Common myeloid progenitor, CD34-positive (primary cell): ENCODE measurements around the gene MAP2K3.
"Not testable (repeated sequence)": the region's sequence is repeated elsewhere in the genome, so short reads cannot be mapped to it uniquely, and the experiment has no call there.

Experiments
- CTCF ChIA-PET: fragments of 350-600 bp; sonication (Branson Sonifier 250); formaldehyde crosslinking; loops from one replicate; lab custom pipeline; 2021; ENCODE audit warnings: antibody characterized with exemption; lab: Charles Lee
- POLR2A ChIA-PET: fragments of 350-600 bp; sonication (Branson Sonifier 250); formaldehyde crosslinking; loops from one replicate; lab custom pipeline; 2021; ENCODE audit warnings: antibody characterized with exemption; lab: Charles Lee
- DNase-seq, 3 donors: peaks; one replicate each; pipeline versions ENCODE4 v3.0.0 to v3.0.0-alpha.2; 2013
- H3K27ac ChIP-seq, 2 experiments: 1 replicate in 1 of 2; 2 replicates in 1 of 2; pipeline ENCODE4 v1.7.0; 2013; ENCODE audit warnings: inconsistent platforms in 2 of 2, low read length in 2 of 2, mild to moderate bottlenecking in 2 of 2, low read depth in 1 of 2, moderate library complexity in 1 of 2; ENCODE audit not compliant: severe bottlenecking in 2 of 2, insufficient read depth in 1 of 2, poor library complexity in 1 of 2
- H3K27me3 ChIP-seq, 5 experiments: replicated peaks in 2 of 5; 1 replicate in 3 of 5; 2 replicates in 2 of 5; pipeline versions ENCODE4 v1.6.1 to v1.7.0; 2013; ENCODE audit warnings: low read length in 4 of 5, mild to moderate bottlenecking in 2 of 5, moderate library complexity in 2 of 5, inconsistent platforms in 1 of 5; ENCODE audit not compliant: insufficient read depth in 5 of 5, control insufficient read depth in 4 of 5
- H3K36me3 ChIP-seq, 4 experiments: 1 replicate in 2 of 4; 2 replicates in 2 of 4; pipeline versions ENCODE4 v1.6.1 to v1.7.0; 2013; ENCODE audit warnings: low read length in 3 of 4, control low read depth in 1 of 4, mild to moderate bottlenecking in 1 of 4; ENCODE audit not compliant: control insufficient read depth in 4 of 4, insufficient read depth in 4 of 4
- H3K4me1 ChIP-seq, 4 experiments: 1 replicate in 3 of 4; 2 replicates in 1 of 4; pipeline versions ENCODE4 v1.6.1 to v1.7.1; 2013; ENCODE audit warnings: low read length in 3 of 4, mild to moderate bottlenecking in 3 of 4, control low read depth in 1 of 4, inconsistent platforms in 1 of 4, moderate library complexity in 1 of 4; ENCODE audit not compliant: control insufficient read depth in 4 of 4, insufficient read depth in 4 of 4; ENCODE audit errors: control extremely low read depth in 1 of 4
- H3K4me3 ChIP-seq, 7 experiments: 1 replicate in 4 of 7; 2 replicates in 3 of 7; pipeline versions ENCODE4 v1.5.1 to v1.7.0; 2013; ENCODE audit warnings: mild to moderate bottlenecking in 7 of 7, low read length in 6 of 7, moderate library complexity in 6 of 7, inconsistent platforms in 2 of 7, low read depth in 2 of 7, control low read depth in 1 of 7; ENCODE audit not compliant: insufficient read depth in 4 of 7, control insufficient read depth in 1 of 7; ENCODE audit errors: extremely low read depth in 1 of 7
- H3K9me3 ChIP-seq, 5 experiments: 1 replicate in 4 of 5; 2 replicates in 1 of 5; pipeline versions ENCODE4 v1.6.1 to v1.7.1; 2013; ENCODE audit warnings: low read length in 4 of 5, mild to moderate bottlenecking in 2 of 5, inconsistent platforms in 1 of 5, low read depth in 1 of 5, moderate library complexity in 1 of 5; ENCODE audit not compliant: control insufficient read depth in 4 of 5, insufficient read depth in 2 of 5; ENCODE audit errors: control extremely low read depth in 1 of 5
- WGBS: methylation state at CpG from one replicate; pipeline ENCODE4 v1.1.5; 2013; ENCODE audit not compliant: insufficient coverage; 5-methylcytosine and 5-hydroxymethylcytosine counted together

The MAP2K3 gene

DNA sequence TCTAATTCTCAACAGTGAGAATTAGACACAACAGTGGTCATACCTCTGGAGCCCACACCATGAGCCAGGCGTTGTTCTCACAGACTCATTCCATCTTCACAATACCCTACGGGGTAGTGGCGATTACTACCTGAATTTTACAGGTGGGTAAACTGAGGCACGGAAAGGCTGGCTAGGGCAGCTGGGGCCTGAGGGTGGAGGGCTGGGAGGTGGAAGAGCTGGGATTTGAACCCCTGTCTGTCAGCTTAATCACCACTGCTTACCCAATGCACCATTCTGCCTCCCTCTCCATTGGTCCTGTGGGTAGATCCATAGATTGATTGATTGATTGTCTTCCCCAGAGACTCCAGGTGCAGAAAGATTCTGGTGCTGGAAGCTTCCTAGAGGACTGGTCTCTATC is 60.3 kb downstream of the MAP2K3 start:
- CTCF ChIA-PET: not testable (repeated sequence)

DNA sequence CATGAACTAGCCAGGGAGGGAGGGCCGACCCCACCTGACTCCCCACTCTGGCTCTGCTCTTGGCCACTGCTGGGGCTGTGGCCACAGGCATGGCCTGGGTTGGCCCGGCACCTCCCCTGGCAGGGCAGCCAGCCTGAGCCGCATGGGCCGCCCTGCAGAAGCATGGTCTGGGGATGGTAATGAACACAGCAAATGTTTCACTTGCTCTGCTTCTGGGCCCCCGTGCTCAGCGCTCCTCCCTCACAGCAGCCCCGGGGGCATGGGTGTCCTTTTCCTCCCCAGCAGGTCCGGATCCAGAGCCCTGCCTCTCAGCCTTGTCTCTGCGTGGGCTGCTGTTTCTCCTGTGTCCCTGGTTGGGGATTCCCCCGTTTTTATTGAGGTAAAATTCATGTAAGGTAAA is 60.7 kb downstream of the MAP2K3 start:
- no peak for DNase-seq
- no peak overlapping the region for H3K4me3 ChIP-seq
- WGBS: 95% methylated on average over 4 of the region's 10 CpGs
- CTCF ChIA-PET: no interaction called here
- no peaks in the 10 kb centered on the region for H3K27me3 ChIP-seq
- H3K9me3 ChIP-seq: no peaks in the 10 kb centered on the region
- peaks cover 0 to 5% (median 1%) of the 10 kb centered on the region in 4 experiments for H3K4me1 ChIP-seq
- H3K27ac ChIP-seq: no peak overlapping the region
- POLR2A ChIA-PET: no interaction called here
- H3K36me3 ChIP-seq: no peaks in the 10 kb centered on the region

More for the DNA sequence above, 60.3 kb downstream of the MAP2K3 start:
- H3K4me1 ChIP-seq, H3K27ac ChIP-seq, H3K9me3 ChIP-seq, H3K36me3 ChIP-seq, DNase-seq, H3K4me3 ChIP-seq, POLR2A ChIA-PET, H3K27me3 ChIP-seq: not testable (repeated sequence)
- no CpG with 5 or more reads among the region's 4 CpGs for WGBS

DNA sequence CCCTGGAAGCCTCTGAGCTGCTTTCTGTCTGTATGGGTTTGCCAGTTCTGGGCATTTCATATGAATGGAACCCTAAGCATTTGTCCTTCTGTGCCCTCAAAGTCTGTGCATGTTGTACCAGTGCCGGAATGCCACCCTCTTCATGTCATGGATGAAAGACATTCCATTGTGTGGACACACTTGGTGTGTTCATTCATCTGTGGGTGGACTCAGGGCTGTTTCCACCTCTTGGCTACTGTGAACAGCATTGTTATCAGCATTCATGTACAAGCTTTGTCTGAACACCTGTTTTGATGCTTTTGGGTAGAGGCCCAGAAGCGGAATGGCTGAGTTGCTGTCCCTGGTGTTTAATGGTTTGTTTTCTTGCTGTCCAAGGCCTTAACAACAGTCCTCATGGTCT is 61.6 kb downstream of the MAP2K3 start:
- H3K4me1 ChIP-seq, H3K27me3 ChIP-seq, POLR2A ChIA-PET, DNase-seq, H3K9me3 ChIP-seq, CTCF ChIA-PET, H3K36me3 ChIP-seq, H3K4me3 ChIP-seq, H3K27ac ChIP-seq: not testable (repeated sequence)
- WGBS: no CpG with 5 or more reads among the region's 2 CpGs

GRCh38 chr17:21346651-21347250 is 62.2 kb downstream of the MAP2K3 start:
- H3K9me3 ChIP-seq, H3K4me1 ChIP-seq, H3K36me3 ChIP-seq, H3K27me3 ChIP-seq, POLR2A ChIA-PET, H3K4me3 ChIP-seq, H3K27ac ChIP-seq, DNase-seq, CTCF ChIA-PET: not testable (repeated sequence)
- 90% methylated on average over 4 of the region's 10 CpGs for WGBS

DNA sequence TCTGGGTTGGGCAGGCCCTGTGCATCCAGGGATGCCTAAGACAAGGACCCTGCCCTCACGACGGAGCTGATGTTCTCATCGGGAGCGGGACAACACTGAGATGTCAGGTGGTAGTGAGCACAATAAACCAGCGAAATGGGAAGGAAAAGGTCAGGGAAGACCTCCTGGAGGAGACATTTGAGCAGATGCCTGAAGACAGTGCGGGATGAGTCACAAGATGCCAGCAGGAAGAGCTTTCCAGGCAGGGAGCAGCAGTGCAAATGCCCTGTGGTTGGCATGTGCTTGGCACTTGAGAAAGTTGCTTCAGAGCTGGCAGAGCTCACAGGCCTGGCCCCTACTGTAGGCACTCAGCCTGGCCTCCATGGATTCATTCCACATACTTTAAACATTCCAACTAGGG is 63.1 kb downstream of the MAP2K3 start:
- DNase-seq, H3K27me3 ChIP-seq, H3K27ac ChIP-seq, H3K4me3 ChIP-seq, H3K9me3 ChIP-seq, POLR2A ChIA-PET, CTCF ChIA-PET, H3K36me3 ChIP-seq: not testable (repeated sequence)
- WGBS: no CpG with 5 or more reads among the region's 6 CpGs
- peaks cover 0 to 19% (median 8%) of the 10 kb centered on the region in 4 experiments for H3K4me1 ChIP-seq

GRCh38 chr17:21348081-21348925 is 63.8 kb downstream of the MAP2K3 start:
- no CpG with 5 or more reads among the region's 14 CpGs for WGBS
- H3K4me1 ChIP-seq: peaks cover 0 to 25% (median 11%) of the 10 kb centered on the region in 4 experiments
- H3K9me3 ChIP-seq, H3K27me3 ChIP-seq, POLR2A ChIA-PET, H3K4me3 ChIP-seq, H3K36me3 ChIP-seq, CTCF ChIA-PET, H3K27ac ChIP-seq: not testable (repeated sequence)
- peak in 2 of 3 donors; percentile 22 to 57 for DNase-seq

- H3K36me3 ChIP-seq, CTCF ChIA-PET, H3K27ac ChIP-seq, H3K9me3 ChIP-seq, H3K27me3 ChIP-seq, H3K4me3 ChIP-seq, DNase-seq, POLR2A ChIA-PET: not testable (repeated sequence)
- no CpG with 5 or more reads among the region's 7 CpGs for WGBS
- peaks cover 0 to 31% (median 14%) of the 10 kb centered on the region in 4 experiments for H3K4me1 ChIP-seq
Measured at GRCh38 chr17:21348926-21349261, 64.4 kb downstream of the MAP2K3 start.
